Smooth muscle cell (in vitro differentiated cells): ENCODE measurements around the gene HNRNPA2B1. TPM values are rescaled to one million over a fixed set of nuclear protein-coding genes. Genes with fewer than 3 reads are reported as not detected.

ENCODE experiments used
- DNase-seq: peaks from one replicate; lab custom pipeline; 2025; ENCODE audit not compliant: unreplicated experiment; lab: John Stamatoyannopoulos, UW
- H2AFZ ChIP-seq: fragments of 200-600 bp; sonication (generic); 2 replicates; pipeline ENCODE4 v1.6.0; 2016; ENCODE audit warnings: antibody characterized with exemption, low read depth, mild to moderate bottlenecking
- H3F3A ChIP-seq: fragments of 200-600 bp; sonication (generic); 2 replicates; pipeline ENCODE4 v1.6.0; 2017; ENCODE audit warnings: antibody characterized with exemption, low read depth
- H3K27ac ChIP-seq: fragments of 200-600 bp; sonication (generic); 2 replicates; pipeline ENCODE4 v1.5.1; 2016; ENCODE audit warnings: low read depth, mild to moderate bottlenecking
- H3K27me3 ChIP-seq: fragments of 200-600 bp; sonication (generic); 2 replicates; pipeline ENCODE4 v1.6.1; 2016; ENCODE audit warnings: low read depth, mild to moderate bottlenecking
- H3K36me3 ChIP-seq: fragments of 200-600 bp; sonication (generic); 2 replicates; pipeline ENCODE4 v1.5.1; 2016; ENCODE audit warnings: low read depth
- H3K4me1 ChIP-seq: fragments of 200-600 bp; sonication (generic); 2 replicates; pipeline ENCODE4 v1.5.1; 2016; ENCODE audit warnings: low read depth
- H3K4me2 ChIP-seq: fragments of 200-600 bp; sonication (generic); 2 replicates; pipeline ENCODE4 v1.6.0; 2016; ENCODE audit warnings: mild to moderate bottlenecking
- H3K4me3 ChIP-seq: fragments of 200-600 bp; sonication (generic); 2 replicates; pipeline ENCODE4 v1.5.1; 2016; ENCODE audit warnings: mild to moderate bottlenecking
- H3K79me2 ChIP-seq: fragments of 200-600 bp; sonication (generic); 2 replicates; pipeline ENCODE4 v1.6.0; 2016; ENCODE audit warnings: low read depth, mild to moderate bottlenecking
- H3K9ac ChIP-seq: fragments of 200-600 bp; sonication (generic); 2 replicates; pipeline ENCODE4 v1.6.0; 2016; ENCODE audit warnings: low read depth
- H3K9me3 ChIP-seq: fragments of 200-600 bp; sonication (generic); replicated peaks from 2 replicates; pipeline ENCODE4 v1.5.1; 2016; ENCODE audit warnings: low read depth
- H4K20me1 ChIP-seq: fragments of 200-600 bp; sonication (generic); 2 replicates; pipeline ENCODE4 v1.6.0; 2016; ENCODE audit warnings: low read depth
- CTCF ChIP-seq: fragments of 200-600 bp; sonication (generic); IDR thresholded peaks from 2 replicates; pipeline ENCODE4 v1.5.1; 2017; ENCODE audit warnings: borderline replicate concordance, mild to moderate bottlenecking, antibody characterized with exemption; ENCODE audit not compliant: insufficient read depth, poor library complexity, severe bottlenecking
- WGBS: methylation state at CpG from one replicate; pipeline ENCODE4 v1.1.7; 2016; ENCODE audit warnings: low lambda C conversion rate; 5-methylcytosine and 5-hydroxymethylcytosine counted together
- polyA plus RNA-seq: library from polyadenylated mRNA; unstranded; fragments of >200 nt; fragmentation: Nextera tagmentation; extraction: Ambion mirVana; gene quantifications from 2 replicates; pipeline ENCODE4 v1.2.1, GENCODE V29; 2016
- total RNA-seq: library from RNA; depleted of rRNA; stranded (reverse); fragments of >200 nt; gene quantifications from 2 replicates; pipeline ENCODE4 v1.2.3, GENCODE V29; 2014

Gene HNRNPA2B1
- total and polyA plus RNA-seq, 2 experiments from 2014 or later, result 158 to 393 TPM

GRCh38 chr7:26183545-26184280, 16.8 kb downstream of the HNRNPA2B1 start:
- Histone ChIP-seq H3K4me2 (no peak overlapping the region), H3K79me2 (no peaks in the 10 kb centered on the region), H3K27ac (peak overlapping the region; percentile 16), H3K36me3 (no peaks in the 10 kb centered on the region), H2AFZ (no peak overlapping the region), H3K4me3 (no peak overlapping the region), H3K9me3 (no peaks in the 10 kb centered on the region), H3K27me3 (no peaks in the 10 kb centered on the region), H3K9ac (no peak overlapping the region), H4K20me1 (peaks cover 64% of the 10 kb centered on the region), H3K4me1 (no peaks in the 10 kb centered on the region), H3F3A (peaks cover 68% of the 10 kb centered on the region)
- 82% methylated on average over 4 of the region's 4 CpGs for WGBS
- no peak for TF ChIP-seq CTCF
- no peak for DNase-seq

DNA sequence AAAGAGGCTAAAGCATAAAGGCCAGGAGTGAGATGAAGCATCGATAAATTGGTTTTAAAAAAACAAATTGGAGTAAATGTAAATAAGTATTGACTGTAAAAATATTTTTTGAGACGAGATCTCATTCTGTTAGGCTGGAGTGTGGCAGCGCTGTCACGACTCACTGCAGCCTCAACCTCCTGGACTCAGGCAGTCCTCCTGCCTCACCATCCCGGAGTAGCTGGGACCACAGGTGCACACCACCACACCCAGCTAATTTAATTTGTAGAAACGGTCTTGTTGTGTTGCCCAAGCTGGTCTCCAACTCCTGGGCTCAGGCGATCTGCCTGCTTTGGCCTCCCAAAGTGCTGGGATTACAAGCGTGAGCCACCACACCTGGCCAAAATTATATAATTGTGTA, 17.8 kb downstream of the HNRNPA2B1 start:
- TF ChIP-seq CTCF, result no peak
- no peaks in the 10 kb centered on the region for H3K9me3 ChIP-seq
- H3F3A ChIP-seq, result peaks cover 59% of the 10 kb centered on the region
- H3K27me3 ChIP-seq, result no peaks in the 10 kb centered on the region
- peaks cover 54% of the 10 kb centered on the region for H4K20me1 ChIP-seq
- H3K4me1 ChIP-seq, result no peaks in the 10 kb centered on the region
- no peak overlapping the region for H2AFZ ChIP-seq
- no peak overlapping the region for H3K4me2 ChIP-seq
- WGBS, result 89% methylated on average over 8 of the region's 8 CpGs
- no peak overlapping the region for H3K9ac ChIP-seq
- H3K36me3 ChIP-seq, result no peaks in the 10 kb centered on the region
- no peak overlapping the region for H3K27ac ChIP-seq
- no peak overlapping the region for H3K4me3 ChIP-seq
- no peaks in the 10 kb centered on the region for H3K79me2 ChIP-seq
- no peak for DNase-seq

- Histone ChIP-seq H3F3A (peaks cover 55% of the 10 kb centered on the region), H2AFZ (no peak overlapping the region), H4K20me1 (peaks cover 49% of the 10 kb centered on the region), H3K4me3 (no peak overlapping the region), H3K79me2 (no peaks in the 10 kb centered on the region), H3K4me2 (no peak overlapping the region), H3K4me1 (no peaks in the 10 kb centered on the region), H3K36me3 (no peaks in the 10 kb centered on the region), H3K27me3 (no peaks in the 10 kb centered on the region), H3K9ac (no peak overlapping the region), H3K27ac (no peak overlapping the region), H3K9me3 (no peaks in the 10 kb centered on the region)
- DNase-seq, result no peak
- WGBS, result 92% methylated on average over 6 of the region's 6 CpGs
- TF ChIP-seq CTCF, result no peak
Measured at GRCh38 chr7:26182283-26182682, 18.3 kb downstream of the HNRNPA2B1 start.
